GM13977 (cell line): Measurements from ENCODE around the gene C1orf167.

Experiments used
- DNase-seq: peaks from one replicate; pipeline ENCODE4 v3.0.0; 2012; ENCODE audit warnings: low spot score
- CTCF ChIP-seq: IDR thresholded peaks from 2 replicates; pipeline ENCODE4 v1.5.1; 2012; ENCODE audit warnings: mild to moderate bottlenecking, control low read depth; ENCODE audit not compliant: insufficient read depth; ENCODE audit errors: extremely low read depth, missing control alignments
- in situ Hi-C: fragments of 300-500 bp; cut with MboI; formaldehyde crosslinking; loops from one replicate; pipeline ENCODE4 v1.12.0; 2022; ENCODE audit warnings: low sequenced_read_pairs, low pct_unique_long_range_greater_than_20kb, mixed read lengths, inconsistent platforms; ENCODE audit not compliant: unreplicated experiment

The C1orf167 gene

GRCh38 chr1:11744287-11744686, 17.7 kb upstream of the C1orf167 start:
- in situ Hi-C loops: no loop called here
- no peak for DNase-seq
- no peak for TF ChIP-seq CTCF

- TF ChIP-seq CTCF: no peak
- DNase-seq: no peak
- in situ Hi-C loops: no loop called here
Observed at GRCh38 chr1:11746092-11746491, 15.9 kb upstream of the C1orf167 start.

- in situ Hi-C loops: no loop called here
- no peak for TF ChIP-seq CTCF
- no peak for DNase-seq
Observed at GRCh38 chr1:11746795-11747487, 15.1 kb upstream of the C1orf167 start.

- in situ Hi-C loops: no loop called here
- TF ChIP-seq CTCF: no peak
- DNase-seq: no peak
Observed at GRCh38 chr1:11748294-11749202, 13.4 kb upstream of the C1orf167 start.

- peak; percentile 79 for DNase-seq
- peak; percentile 59 for TF ChIP-seq CTCF
- in situ Hi-C loops: no loop called here
Observed at GRCh38 chr1:11749203-11749689, 12.7 kb upstream of the C1orf167 start.

- TF ChIP-seq CTCF: no peak
- in situ Hi-C loops: no loop called here
- no peak for DNase-seq
Observed at GRCh38 chr1:11749996-11750395, 12.0 kb upstream of the C1orf167 start.
